HG03175 (cell line): ENCODE results near the gene APBA2.

ENCODE experiments used
- ATAC-seq: cut with Tn5 transposase; IDR thresholded peaks from one replicate; pipeline ENCODE4 v1.9.1; 2021; ENCODE audit warnings: mild to moderate bottlenecking, moderate library complexity; ENCODE audit not compliant: unreplicated experiment

The APBA2 gene

DNA sequence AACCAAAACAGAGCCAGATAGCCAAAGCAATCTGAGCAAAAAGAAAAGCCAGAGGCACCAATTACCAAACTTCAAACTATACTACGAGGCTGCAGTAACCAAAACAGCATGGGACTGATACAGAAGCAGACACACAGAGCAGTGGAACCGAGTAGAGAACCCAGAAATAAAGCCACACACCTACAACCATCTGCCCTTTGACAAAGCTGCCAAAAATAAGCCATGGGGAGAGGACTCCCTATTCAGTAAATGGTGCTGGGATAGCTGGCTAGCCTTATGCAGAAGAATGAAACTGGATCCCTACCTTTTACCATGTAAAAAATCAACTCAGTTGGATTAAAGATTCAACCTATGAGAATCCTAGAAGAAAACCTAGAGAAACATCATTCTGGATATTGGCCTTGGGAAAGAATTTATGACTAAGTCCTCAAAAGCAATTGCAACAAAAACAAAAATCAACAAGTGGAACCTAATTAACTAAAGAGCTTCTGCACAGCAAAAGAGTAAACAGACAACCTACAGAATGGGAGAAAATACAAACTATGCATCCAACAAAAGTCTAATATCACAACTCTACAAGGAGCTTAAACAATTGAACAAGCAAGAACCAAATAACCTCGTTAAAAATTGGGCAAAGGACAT, 95.1 kb downstream of the APBA2 start:
- no peak for ATAC-seq

DNA sequence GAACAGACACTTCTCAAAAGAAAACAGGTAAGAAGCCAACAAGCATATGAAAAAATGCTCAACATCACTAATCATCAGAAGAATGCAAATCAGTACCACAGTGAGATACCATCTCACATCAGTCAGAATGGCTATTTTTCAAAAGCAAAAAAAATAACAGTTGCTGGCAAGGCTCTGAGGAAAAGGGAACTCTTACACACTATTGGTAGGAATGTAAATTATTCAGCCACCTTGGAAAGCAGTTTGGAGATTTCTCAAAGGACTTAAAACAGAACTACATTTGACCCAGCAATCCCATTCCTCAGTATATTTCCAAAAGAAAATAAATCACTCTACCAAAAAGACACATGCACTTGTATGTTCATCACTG, 95.6 kb downstream of the APBA2 start:
- no peak for ATAC-seq

DNA sequence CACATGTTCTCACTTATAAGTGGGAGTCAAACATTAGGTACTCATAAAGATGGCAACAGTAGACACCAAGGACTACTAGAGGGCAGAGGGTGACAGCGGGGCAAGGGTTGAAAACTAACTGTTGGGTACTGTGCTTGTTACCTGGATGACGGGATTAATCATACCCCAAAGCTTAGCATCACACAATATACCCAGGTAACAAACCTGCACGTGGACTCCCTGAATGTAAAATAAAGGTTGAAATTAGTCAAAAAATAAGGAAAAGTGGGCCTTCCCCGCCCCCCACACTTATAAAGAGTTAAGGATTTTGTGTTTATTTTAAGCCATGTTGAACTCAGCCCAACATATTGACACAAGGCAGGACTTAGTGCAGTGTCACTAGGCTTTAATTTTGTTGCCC, 96.1 kb downstream of the APBA2 start:
- no peak for ATAC-seq

DNA sequence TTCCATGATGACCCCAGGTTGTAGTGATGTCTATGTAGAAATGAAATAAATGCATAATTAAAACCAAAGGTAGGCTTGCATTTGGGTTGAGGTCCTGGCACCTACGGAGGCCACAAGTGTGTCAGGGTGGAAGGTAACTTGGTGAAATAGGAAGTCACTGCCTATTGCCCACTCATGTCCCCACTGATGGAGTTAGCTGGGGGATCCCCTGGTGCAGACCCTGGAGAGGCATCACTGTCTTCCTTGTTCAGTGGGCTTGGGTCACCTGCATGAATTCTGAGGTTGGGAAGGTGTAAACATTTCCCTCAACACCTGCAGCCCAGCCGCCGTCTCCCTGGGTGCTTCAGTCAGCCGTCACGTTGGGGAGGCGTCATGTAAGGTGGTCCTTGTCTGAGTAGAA, 97.1 kb downstream of the APBA2 start:
- no peak for ATAC-seq

DNA sequence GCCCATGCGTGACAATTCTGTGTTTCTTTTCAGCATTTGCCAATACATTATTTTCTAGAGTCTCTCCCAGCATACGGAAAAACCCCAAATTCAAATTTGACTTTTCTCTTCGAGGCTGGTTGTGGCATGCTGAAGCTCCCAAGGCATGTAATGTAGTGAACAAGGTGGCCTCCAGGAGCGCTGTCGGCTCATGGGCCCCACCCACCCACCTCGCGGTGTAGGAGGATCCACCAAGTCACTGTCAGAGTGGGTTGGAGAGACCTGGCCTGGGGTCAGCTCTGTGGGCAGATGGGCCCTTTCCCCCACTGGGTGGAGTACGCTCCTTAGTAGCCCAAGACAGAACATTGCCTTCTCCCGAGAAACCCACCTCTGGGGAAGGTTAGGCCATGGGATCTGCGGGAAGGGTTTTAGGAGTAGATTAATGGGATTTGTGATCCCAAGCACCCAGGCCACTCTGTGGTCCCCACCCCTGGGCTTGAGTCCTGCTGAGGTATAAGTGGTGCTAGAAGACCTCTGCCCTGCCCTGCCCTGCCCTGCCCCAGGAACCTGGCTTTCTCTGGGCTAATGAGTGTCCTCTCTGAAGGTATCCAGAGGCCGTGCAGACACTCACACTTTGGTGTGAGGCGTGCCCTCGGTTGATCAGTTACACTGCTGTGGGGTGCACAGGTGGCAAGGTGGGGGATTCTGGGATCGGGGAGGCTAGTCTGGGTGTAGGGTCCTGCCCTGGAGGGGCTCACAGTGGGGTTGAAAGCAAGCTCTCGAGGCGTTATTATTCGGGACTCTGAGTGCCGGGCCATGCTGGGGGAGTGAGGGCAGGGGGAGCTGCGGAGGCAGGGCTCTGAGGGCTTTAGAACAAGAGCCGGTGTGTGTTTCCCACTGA, 97.9 kb downstream of the APBA2 start:
- no peak for ATAC-seq

DNA sequence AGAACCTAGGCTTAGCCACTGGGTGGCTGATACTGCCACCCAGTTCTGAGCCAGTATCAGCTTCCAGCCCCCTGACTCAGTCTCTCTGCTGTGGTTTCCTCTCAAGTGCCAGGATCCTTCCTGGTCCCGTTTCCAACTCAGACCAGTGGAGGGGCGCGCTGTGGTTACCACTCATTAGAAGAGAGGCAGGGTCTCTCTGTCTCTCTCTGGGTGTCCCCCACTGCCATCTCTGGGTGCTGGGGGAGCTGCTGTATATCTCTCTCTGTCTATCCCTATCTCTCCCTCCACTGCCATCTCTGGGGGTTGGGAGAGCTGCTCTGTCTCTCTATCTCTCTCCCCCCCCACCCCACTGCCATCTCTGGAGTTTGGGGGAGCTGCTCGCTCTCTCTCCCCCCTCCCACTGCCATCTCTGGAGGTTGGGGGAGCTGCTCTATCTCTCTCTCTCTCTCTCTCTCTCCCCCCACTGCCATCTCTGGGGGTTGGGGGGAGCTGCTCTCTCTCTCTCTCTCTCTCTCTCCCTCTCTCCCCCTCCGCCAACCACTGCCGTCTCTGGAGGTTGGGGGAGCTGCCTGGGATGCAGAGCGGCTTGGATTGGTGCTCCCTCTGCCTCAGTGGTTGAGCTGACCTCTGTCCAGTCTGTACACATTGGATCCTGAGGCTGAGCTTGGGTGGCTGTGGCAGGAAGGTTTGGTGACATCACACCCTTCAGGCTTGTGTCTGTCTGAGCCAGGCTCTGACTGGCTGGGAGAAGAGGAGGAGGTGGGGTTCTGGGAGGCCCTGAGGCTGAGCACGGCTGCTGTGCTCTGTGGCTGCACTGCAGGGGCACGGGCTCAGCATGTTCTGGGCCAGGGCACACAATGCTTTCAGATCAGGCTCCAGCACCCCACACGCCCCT, 98.9 kb downstream of the APBA2 start:
- no peak for ATAC-seq

DNA sequence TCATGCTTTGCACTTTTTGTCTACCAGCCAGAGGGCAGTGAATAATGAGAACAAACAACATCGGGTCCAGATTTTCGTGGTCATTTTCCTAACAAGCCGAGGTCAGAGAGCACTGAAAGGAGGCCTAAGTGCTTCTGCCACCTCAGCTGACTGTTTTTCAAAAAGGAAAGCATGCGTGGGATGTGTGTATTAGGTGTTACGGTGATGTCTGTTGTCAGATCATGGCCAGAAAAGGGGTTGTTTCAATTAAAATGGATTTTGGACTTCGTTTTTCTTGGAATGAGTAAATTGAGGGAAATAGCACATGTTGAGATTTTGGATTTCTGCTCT, 99.5 kb downstream of the APBA2 start:
- ATAC-seq: no peak

DNA sequence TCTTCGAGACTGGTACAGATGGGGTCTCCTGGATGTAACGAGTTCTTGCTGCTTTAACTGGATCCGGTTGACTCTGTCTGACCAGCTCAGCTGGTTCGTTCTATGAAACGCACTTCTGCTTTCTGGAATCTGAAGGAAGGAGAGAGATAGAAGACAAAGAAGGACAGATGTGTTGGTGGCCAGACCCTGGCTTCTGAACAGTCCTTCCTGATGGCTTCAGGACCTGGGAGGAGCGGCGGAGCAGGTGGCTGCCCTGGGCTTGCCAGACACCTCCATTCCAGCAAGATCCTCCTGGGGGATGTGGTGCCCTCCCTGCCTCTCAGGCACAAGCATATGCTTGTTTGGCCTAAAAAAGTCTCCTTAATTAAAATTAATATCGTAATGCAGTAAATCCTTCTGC, 99.9 kb downstream of the APBA2 start:
- no peak for ATAC-seq

DNA sequence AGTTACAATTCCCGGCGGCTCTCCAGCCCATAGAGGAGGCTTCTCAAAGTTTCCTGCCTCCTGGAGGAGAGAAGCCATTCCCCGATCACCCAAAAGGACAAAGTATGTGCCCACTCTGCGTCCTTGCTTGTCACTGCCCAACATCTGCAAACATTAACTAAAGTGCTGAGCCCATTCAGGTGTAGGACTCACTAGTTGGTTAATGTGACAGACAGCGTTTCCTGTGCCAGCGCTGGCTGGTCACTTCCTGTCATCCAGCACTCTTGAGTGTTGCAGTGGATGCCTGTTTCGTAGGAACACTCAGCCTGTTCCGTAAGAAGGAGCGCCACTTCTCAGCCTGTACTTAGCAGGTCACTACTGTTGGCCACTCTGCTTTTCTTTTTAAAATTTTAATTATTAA, 100.3 kb downstream of the APBA2 start:
- ATAC-seq: no peak

DNA sequence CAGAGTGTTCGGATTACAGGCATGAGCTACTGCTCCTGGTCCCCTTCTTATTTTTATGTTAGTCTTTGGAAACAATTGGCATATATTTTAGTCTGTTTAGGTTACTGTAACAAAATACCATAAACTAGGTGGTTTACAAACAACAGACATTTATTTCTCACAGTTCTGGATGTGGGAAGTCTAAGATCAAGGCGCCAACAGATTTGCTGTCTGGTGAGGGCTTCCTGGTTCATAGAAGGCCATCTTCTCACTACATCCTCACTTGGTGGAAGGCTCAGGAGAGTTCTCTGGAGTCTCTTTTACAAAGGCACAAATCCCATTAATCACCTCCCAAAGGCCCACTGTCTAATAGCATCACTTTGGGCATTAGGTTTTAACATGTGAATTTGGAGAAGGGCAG, 101.0 kb downstream of the APBA2 start:
- no peak for ATAC-seq

DNA sequence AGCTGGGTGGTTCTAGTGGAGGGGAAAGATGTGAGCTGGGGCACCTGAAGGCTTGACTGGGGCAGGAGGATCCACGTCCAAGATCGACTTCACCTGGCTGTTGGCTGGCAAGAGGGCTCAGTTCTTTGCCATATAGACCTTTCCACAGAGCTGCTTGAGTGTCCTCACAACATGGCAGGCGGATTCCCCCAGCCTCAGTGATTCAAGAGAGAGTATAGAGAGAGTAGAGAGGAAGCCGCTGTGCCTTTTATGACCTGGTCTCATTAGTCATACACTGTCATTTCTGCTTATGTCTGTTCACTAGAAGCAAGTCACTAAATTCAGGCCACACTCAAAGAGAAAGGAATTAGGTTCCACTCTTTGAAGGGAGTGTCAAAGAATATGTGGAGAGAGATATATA, 101.6 kb downstream of the APBA2 start:
- ATAC-seq: no peak

DNA sequence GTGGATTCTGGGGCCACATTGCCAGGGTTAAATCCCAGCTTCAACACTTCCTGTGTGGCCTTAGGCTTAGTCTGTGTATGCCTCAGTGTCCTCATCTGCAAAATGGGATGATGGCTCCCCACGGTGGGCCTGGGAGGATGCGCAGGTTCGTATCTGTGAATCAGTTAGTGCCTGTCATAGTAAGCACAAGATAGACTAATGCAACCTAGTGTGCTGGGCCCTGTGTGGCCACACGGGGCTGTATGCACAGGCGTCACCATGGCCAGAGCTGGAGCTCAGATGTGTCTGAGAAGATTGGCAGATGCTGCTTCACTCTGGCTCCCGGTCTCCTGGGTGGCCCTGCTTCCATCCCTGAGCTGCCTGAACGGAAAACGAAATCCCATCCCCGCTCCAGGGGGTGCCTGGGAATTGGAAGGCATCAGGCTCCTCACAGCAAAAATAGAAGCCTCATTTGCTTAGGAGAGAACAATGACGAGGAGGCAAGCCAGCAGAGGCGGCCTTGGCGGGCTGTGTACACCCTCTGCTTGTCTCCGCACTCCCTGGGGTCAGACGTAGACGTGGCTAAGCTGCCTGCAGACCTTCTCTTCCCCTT, 103.6 kb downstream of the APBA2 start:
- ATAC-seq: no peak

DNA sequence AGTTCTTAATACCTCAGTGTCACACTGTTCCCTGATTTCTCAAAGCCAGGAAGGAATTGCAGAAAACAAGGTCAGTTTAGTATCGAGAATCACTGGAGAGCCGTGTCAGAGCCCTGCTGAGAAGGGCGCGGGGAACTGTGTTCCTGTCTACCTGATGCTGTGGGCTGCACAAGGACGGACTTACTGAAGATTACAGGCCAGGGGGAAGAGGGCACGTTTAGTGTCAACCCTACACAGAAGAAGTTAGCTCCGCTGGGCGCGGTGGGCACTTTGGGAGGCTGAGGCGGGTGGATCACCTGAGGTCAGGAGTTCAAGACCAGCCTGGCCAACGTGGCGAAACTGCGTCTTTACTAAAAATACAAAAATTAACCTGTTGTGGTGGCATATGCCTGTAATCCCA, 104.1 kb downstream of the APBA2 start:
- no peak for ATAC-seq

DNA sequence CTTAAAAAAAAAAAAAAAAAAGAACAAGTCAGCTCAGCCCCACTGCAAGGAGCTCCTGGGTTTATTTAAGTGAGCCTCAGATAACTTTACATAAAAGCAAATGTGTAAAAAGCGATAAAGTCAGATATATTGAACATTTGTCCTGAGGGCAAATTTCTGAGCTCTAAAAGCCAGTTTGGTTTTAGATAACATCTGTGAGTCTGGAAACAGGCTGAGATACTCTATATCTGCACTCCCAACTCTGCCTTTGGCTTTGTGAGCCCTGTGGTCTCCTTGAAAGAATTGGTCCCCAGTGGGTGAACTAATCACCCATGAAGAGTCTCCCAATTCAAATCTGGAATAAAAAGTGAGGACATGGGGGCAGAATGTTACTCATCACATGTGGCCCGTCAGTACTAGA, 104.6 kb downstream of the APBA2 start:
- ATAC-seq: no peak

DNA sequence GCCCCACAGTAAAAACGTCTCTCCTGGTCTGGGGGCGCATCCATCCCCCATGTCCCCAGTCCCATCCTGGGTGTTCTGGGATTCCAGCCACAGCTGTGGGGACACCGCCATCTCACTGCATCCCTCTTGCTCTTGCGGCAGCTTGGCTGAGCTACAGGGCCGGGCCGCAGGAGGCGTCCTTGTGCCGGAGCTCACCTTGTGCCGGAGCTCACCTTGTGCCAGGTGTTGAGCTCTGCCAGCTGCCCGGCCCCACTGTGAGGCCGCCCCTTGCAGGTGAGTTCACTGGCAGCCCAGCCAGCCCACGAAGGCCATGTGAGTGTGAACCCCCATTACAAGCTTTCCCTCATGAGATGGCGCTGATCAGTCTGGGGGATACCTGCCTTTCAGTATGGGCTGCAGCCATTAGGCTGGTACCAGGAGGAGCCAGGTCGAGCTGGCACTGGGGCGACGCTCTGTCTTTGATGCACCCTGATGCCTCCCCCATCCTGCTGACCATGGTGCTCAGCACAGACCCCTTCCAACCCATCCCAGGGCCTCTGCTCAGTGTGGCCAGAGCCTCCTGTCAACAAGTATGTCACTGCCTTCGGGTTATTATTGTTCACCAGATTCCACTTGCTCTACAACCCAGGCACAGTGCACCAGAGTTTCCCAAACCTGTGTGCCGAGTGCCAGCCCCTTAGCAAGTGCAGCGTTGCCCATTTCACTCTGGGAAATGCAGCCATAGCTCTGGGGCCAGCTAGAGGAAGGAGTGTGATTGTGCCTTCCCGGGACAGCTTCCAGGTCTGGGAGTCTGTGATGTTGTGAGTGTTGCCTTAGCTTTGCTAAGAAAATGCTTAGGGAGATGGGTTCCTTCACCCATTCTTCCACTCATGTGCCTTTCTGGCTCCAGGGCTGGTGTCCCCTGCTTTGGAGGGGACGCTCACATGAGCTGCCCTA, 105.7 kb downstream of the APBA2 start:
- no peak for ATAC-seq

DNA sequence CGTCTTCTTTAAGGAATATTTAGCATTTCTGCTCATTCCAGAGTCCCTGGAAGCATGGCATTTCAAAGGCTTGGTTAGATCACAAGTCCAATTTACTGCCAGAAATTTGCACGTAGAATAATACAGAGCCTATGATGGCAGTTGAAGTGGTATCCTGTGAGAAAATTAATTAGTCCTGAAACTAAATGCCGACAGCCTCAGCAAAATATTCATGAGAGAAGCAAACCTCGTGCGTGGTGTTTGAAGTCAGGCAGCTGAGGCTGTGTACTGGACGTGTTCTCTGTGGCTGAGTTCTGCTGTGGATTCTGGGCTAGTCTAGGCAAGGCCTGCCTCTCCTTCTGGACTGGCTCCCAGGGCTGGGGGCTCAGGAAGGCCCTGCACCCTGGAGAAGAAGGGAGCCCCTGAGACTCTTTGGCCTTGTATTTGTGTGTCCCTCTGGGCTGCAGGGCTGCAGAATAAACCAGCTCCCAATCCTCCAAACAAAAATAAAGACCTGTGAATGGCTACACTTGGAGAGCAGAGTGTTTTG, 106.6 kb downstream of the APBA2 start:
- no peak for ATAC-seq

DNA sequence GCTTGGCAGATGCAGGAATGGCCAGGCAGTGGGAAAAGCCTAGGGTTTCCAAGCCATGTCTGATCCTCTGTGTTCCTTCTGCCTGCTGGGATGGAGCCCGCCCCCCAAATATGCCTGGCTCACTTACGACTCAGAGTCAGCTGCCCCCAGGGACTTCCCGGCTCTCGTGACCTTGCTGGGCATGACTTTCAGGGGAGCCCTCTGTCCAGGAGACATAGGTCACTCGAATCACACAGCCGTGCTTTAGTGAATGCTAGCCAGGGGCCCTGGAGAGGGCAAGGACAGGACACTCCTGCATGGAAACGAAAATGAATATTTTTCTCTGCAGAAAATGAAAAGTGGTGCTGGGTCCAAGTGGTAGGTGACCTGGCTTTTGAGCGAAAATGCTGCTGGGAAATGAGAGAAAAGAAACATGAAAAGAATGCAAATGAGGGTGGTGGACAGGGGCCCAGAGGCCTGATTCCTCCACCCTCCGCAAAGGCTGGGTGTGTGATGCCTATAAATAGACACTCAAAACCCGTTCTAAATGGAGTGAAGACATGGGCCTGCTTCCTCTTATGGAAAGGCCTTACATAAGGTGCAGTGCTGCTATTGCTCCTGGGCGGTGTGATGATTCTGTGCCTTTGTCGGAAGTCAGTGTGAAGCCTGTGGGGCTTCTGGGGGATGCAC, 107.4 kb downstream of the APBA2 start:
- no peak for ATAC-seq

DNA sequence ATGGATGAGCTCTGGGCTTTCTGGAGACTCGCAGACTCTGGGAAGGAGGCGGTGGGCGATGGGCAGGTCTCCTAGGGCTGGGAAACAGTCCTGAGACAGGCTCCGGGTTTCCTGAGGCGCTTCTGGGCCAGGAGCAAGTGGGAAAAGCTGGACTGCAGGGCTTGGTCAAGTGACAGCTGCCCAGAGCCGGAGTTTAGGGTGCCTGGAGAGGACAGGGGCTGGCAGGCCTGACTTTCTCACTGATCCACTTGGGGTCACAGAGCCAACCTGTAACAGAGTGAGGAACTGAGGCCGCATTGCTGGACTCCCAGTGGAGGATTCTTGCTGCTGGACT, 107.9 kb downstream of the APBA2 start:
- ATAC-seq: no peak

DNA sequence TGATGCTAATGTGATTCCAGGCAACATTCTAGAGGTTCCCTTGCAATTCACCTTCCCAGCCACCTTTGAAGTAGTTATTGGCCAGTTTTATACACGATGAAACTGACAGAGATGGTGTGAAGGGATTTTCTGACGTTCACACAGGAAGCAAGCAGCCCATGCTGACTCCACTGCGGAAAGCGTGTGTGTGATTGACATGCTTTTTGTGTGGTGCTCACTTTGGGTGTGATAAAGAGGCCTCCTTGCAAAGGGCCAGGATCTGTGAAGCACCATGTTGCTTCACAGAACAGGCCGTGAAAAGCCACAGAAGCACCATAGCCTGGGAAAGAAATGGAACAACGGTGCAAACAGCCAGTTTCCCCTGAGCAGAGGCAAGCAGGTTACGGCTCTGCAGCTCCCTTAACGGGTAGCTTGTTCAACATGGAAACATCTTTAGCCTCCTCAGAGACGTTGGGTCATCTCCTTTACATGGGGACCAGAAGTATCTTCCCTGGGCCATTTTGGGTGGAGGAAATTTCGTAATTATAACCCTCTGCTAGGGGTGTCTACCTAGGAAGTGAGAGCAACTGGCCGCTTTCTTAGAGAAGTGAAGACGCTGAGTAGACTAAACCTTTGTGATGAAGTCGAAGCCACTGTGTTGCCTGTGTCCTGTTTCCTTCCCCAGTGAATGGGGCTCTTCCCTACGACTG, 108.5 kb downstream of the APBA2 start:
- ATAC-seq: no peak
